ENCODE data around the gene CD81. TPM values are rescaled to one million over a fixed set of nuclear protein-coding genes. Genes with fewer than 3 reads are reported as not detected.

The CD81 gene
- total and polyA plus RNA-seq, 2 donors (not counting 1 experiment from before 2014, with no cell fraction given), result 438 to 611 TPM

DNA sequence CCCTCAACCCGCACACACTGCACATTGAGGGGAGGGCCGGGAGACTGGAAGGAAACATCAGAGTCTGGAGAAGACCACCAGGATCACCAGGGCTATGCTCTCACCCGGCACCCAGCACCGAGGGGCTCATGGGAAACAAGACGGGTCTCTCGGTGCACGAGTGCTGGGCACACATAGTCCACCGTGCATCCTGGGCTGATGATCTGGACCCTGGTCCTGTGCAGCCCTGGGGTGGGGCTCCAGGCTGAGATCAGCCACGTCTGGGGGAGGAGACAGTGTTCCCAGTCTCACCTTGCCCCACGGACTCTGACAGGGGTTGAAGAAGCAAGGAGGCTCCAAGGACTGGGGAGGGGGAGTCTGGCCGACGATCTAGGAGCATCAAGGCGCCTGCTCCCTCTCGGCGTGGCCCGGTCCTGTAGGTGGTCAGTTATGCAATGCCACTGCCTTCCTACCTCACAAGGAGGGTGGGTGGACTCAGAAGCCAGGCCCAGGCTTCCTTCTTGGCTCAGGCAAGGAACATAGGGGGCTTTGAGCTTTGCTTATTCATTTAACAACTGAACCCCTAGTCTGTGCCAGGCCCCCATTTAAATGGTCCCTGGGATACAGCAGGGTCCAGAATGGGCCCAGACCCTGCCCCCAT is 11.4 kb upstream of the CD81 start:
- DNase-seq (ENCODE audit: low read depth in 2 of 2), result no peak
- no peak overlapping the region for H3K4me2 ChIP-seq (ENCODE audit: extremely low read depth, insufficient read depth, low read length)
- peak overlapping the region in 1 of 4 experiments; percentile 20 for H3K4me3 ChIP-seq (replicated peaks in 1 of 4; ENCODE audit: control extremely low read depth in 1 of 4, insufficient read depth in 1 of 4, low read depth in 3 of 4, low read length in 4 of 4)
- H2AFZ ChIP-seq (ENCODE audit: low read length), result no peak overlapping the region
- H3K9ac ChIP-seq (ENCODE audit: insufficient read depth, low read length), result no peak overlapping the region
- no peaks in the 10 kb centered on the region for H4K20me1 ChIP-seq (ENCODE audit: control insufficient read depth, extremely low read depth, insufficient read depth, low read length)
- H3K27me3 ChIP-seq (ENCODE audit: control insufficient read depth, insufficient read depth, low read length), result no peaks in the 10 kb centered on the region
- TF ChIP-seq, protein P1, sequence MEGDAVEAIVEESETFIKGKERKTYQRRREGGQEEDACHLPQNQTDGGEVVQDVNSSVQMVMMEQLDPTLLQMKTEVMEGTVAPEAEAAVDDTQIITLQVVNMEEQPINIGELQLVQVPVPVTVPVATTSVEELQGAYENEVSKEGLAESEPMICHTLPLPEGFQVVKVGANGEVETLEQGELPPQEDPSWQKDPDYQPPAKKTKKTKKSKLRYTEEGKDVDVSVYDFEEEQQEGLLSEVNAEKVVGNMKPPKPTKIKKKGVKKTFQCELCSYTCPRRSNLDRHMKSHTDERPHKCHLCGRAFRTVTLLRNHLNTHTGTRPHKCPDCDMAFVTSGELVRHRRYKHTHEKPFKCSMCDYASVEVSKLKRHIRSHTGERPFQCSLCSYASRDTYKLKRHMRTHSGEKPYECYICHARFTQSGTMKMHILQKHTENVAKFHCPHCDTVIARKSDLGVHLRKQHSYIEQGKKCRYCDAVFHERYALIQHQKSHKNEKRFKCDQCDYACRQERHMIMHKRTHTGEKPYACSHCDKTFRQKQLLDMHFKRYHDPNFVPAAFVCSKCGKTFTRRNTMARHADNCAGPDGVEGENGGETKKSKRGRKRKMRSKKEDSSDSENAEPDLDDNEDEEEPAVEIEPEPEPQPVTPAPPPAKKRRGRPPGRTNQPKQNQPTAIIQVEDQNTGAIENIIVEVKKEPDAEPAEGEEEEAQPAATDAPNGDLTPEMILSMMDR (conservative IDR thresholded peaks at IDR 0.05 in 1 of 2, IDR thresholded peaks at IDR 0.05 in 1 of 2; ENCODE audit: low read depth in 1 of 2, low read length in 2 of 2), result no peak
- TF ChIP-seq EZH2 (IDR thresholded peaks at IDR 0.05; ENCODE audit: low read length, missing control alignments), result no peak
- no peaks in the 10 kb centered on the region for H3K9me3 ChIP-seq (ENCODE audit: control insufficient read depth, insufficient read depth, low read depth, low read length)
- H3K79me2 ChIP-seq (ENCODE audit: control insufficient read depth, insufficient read depth, low read length), result no peaks in the 10 kb centered on the region
- H3K36me3 ChIP-seq (ENCODE audit: control insufficient read depth, insufficient read depth, low read length), result no peaks in the 10 kb centered on the region
- no peaks in the 10 kb centered on the region for H3K4me1 ChIP-seq (ENCODE audit: control insufficient read depth, extremely low read depth, insufficient read depth, low read length)
- H3K27ac ChIP-seq (ENCODE audit: insufficient read depth, low read length), result no peak overlapping the region

DNA sequence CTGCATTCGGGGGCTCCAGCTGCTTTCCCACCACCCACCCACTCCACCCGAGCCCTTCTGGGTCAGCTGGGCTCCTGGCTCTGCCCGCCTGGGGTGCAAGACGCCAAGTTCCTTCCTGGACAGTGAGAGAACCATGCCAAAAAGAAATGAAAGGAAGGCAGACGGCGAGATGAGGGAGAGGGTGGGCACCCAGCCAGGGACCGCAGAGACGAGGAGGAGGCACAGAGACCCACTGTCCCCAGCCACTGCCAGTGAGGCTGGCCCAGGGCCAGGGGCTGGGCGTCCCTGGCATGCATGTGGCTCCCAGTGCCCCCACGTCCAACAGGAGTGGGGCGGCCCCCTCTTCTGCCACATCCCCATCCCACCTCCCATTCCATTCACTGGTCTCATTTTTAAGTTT is 10.8 kb upstream of the CD81 start:
- Histone ChIP-seq H3K4me2 (ENCODE audit: extremely low read depth, insufficient read depth, low read length) (no peak overlapping the region), H3K79me2 (ENCODE audit: control insufficient read depth, insufficient read depth, low read length) (no peaks in the 10 kb centered on the region), H3K9ac (ENCODE audit: insufficient read depth, low read length) (no peak overlapping the region)

DNA sequence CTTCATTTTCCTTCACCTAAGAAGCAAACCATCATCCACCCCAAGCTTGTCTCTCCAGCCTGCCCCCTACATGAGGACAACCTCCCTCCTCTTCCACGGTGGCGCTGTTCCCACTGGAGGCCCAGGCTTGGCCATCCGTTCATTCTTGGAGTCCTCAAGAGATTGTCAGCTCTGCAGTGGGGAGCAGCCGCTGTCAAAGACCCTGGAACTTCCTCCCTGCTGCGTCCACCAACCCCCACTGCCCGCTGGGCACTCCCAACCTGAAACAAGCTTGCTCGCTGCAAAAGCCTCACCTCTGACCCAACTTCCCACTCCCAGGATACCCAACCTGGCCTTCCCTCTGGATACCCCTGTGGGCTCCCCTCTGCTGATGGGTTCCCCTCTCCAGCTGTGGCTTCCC is 10.4 kb upstream of the CD81 start:
- H3K9ac ChIP-seq (ENCODE audit: insufficient read depth, low read length), result no peak overlapping the region
- no peaks in the 10 kb centered on the region for H3K79me2 ChIP-seq (ENCODE audit: control insufficient read depth, insufficient read depth, low read length)
- no peaks in the 10 kb centered on the region for H3K36me3 ChIP-seq (ENCODE audit: control insufficient read depth, insufficient read depth, low read length)
- TF ChIP-seq, protein P1 (conservative IDR thresholded peaks at IDR 0.05 in 1 of 2, IDR thresholded peaks at IDR 0.05 in 1 of 2; ENCODE audit: low read depth in 1 of 2, low read length in 2 of 2), result no peak
- TF ChIP-seq EZH2 (IDR thresholded peaks at IDR 0.05; ENCODE audit: low read length, missing control alignments), result no peak
- no peak overlapping the region for H3K4me3 ChIP-seq (replicated peaks in 1 of 4; ENCODE audit: control extremely low read depth in 1 of 4, insufficient read depth in 1 of 4, low read depth in 3 of 4, low read length in 4 of 4)
- no peak for DNase-seq (ENCODE audit: low read depth in 2 of 2)
- H3K27me3 ChIP-seq (ENCODE audit: control insufficient read depth, insufficient read depth, low read length), result no peaks in the 10 kb centered on the region
- no peak overlapping the region for H3K27ac ChIP-seq (ENCODE audit: insufficient read depth, low read length)
- no peaks in the 10 kb centered on the region for H3K9me3 ChIP-seq (ENCODE audit: control insufficient read depth, insufficient read depth, low read depth, low read length)
- no peaks in the 10 kb centered on the region for H4K20me1 ChIP-seq (ENCODE audit: control insufficient read depth, extremely low read depth, insufficient read depth, low read length)
- no peak overlapping the region for H3K4me2 ChIP-seq (ENCODE audit: extremely low read depth, insufficient read depth, low read length)
- no peaks in the 10 kb centered on the region for H3K4me1 ChIP-seq (ENCODE audit: control insufficient read depth, extremely low read depth, insufficient read depth, low read length)
- no peak overlapping the region for H2AFZ ChIP-seq (ENCODE audit: low read length)

More for the DNA sequence above, 10.8 kb upstream of the CD81 start:
- Histone ChIP-seq H3K4me1 (ENCODE audit: control insufficient read depth, extremely low read depth, insufficient read depth, low read length) (no peaks in the 10 kb centered on the region), H2AFZ (ENCODE audit: low read length) (no peak overlapping the region), H3K9me3 (ENCODE audit: control insufficient read depth, insufficient read depth, low read depth, low read length) (no peaks in the 10 kb centered on the region), H4K20me1 (ENCODE audit: control insufficient read depth, extremely low read depth, insufficient read depth, low read length) (no peaks in the 10 kb centered on the region), H3K27me3 (ENCODE audit: control insufficient read depth, insufficient read depth, low read length) (no peaks in the 10 kb centered on the region), H3K4me3 (replicated peaks in 1 of 4; ENCODE audit: control extremely low read depth in 1 of 4, insufficient read depth in 1 of 4, low read depth in 3 of 4, low read length in 4 of 4) (peak overlapping the region in 1 of 4 experiments; percentile 20), H3K36me3 (ENCODE audit: control insufficient read depth, insufficient read depth, low read length) (no peaks in the 10 kb centered on the region), H3K27ac (ENCODE audit: insufficient read depth, low read length) (no peak overlapping the region)
- TF ChIP-seq, protein P1 (conservative IDR thresholded peaks at IDR 0.05 in 1 of 2, IDR thresholded peaks at IDR 0.05 in 1 of 2; ENCODE audit: low read depth in 1 of 2, low read length in 2 of 2), result no peak
- no peak for TF ChIP-seq EZH2 (IDR thresholded peaks at IDR 0.05; ENCODE audit: low read length, missing control alignments)
- no peak for DNase-seq (ENCODE audit: low read depth in 2 of 2)
